NOMO-1 treated with dmso at 0.1 percent for 144 hours (cell line): Measurements from ENCODE around the gene RXRA.

ENCODE experiments used
- DNase-seq: peaks from one replicate; lab custom pipeline; 2025; ENCODE audit not compliant: unreplicated experiment; lab: John Stamatoyannopoulos, UW

The RXRA gene

GRCh38 chr9:134365115-134365596, 38.9 kb downstream of the RXRA start:
- no peak for DNase-seq

- no peak for DNase-seq
These were observed 39.6 kb downstream of the RXRA start for GRCh38 chr9:134365791-134366222.

GRCh38 chr9:134366223-134367031, 40.2 kb downstream of the RXRA start:
- DNase-seq: peak; percentile 61

GRCh38 chr9:134367061-134367460, 40.8 kb downstream of the RXRA start:
- DNase-seq: no peak

- no peak for DNase-seq
These were observed 41.7 kb downstream of the RXRA start for GRCh38 chr9:134367791-134368490.

GRCh38 chr9:134368571-134368970, 42.3 kb downstream of the RXRA start:
- no peak for DNase-seq

GRCh38 chr9:134369416-134370212, 43.4 kb downstream of the RXRA start:
- DNase-seq: no peak

- no peak for DNase-seq
These were observed 43.9 kb downstream of the RXRA start for GRCh38 chr9:134370213-134370492.

GRCh38 chr9:134370638-134371037, 44.4 kb downstream of the RXRA start:
- DNase-seq: no peak

GRCh38 chr9:134371731-134372130, 45.5 kb downstream of the RXRA start:
- DNase-seq: no peak

GRCh38 chr9:134372581-134373267, 46.5 kb downstream of the RXRA start:
- no peak for DNase-seq

GRCh38 chr9:134373269-134373668, 47.0 kb downstream of the RXRA start:
- DNase-seq: no peak

- no peak for DNase-seq
These were observed 47.7 kb downstream of the RXRA start for GRCh38 chr9:134373953-134374300.

GRCh38 chr9:134374301-134375010, 48.2 kb downstream of the RXRA start:
- DNase-seq: peak; percentile 29

- DNase-seq: no peak
These were observed 48.7 kb downstream of the RXRA start for GRCh38 chr9:134375011-134375390.

GRCh38 chr9:134375430-134376385, 49.5 kb downstream of the RXRA start:
- no peak for DNase-seq

- DNase-seq: no peak
These were observed 50.3 kb downstream of the RXRA start for GRCh38 chr9:134376386-134377142.

GRCh38 chr9:134377143-134377484, 50.9 kb downstream of the RXRA start:
- DNase-seq: no peak

GRCh38 chr9:134377976-134378375, 51.7 kb downstream of the RXRA start:
- DNase-seq: no peak
